Measurements from ENCODE around the gene HTR1B.

DNA sequence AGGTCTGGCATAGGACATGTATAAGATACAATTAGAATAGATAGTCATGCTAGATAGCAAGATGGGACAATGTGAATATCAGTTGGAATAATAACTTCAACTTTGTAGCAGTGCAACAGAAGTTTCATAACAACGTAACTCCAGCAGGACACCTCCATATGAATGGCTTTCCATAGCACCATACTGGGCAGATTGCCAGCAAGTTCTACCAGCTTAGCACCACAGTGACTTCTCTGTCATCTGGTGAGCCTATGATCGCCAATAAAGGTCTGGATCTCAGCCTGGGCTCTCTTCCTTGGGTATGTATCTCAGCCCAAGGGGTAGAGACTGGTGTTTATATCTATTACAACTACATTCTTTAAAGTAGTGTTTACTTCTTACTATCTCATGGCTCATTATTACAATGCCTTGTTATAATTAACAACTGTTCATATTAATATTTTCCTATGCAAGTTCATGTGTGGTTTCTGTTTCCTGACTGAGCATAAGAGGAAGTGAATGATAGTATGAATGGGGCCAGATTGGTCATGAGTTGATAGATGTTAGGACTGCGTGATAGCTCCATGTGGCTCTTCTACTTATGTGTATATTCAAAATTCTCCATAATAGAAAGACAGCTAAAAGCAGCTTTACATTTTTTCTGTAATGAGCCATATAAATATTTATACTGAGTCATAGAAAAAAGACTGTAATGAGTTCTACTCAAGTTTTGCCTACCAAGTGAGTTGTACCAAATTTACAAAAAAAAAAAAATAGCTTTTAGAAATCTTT, 22.9 kb downstream of the HTR1B start:
- TF ChIP-seq, protein P1, sequence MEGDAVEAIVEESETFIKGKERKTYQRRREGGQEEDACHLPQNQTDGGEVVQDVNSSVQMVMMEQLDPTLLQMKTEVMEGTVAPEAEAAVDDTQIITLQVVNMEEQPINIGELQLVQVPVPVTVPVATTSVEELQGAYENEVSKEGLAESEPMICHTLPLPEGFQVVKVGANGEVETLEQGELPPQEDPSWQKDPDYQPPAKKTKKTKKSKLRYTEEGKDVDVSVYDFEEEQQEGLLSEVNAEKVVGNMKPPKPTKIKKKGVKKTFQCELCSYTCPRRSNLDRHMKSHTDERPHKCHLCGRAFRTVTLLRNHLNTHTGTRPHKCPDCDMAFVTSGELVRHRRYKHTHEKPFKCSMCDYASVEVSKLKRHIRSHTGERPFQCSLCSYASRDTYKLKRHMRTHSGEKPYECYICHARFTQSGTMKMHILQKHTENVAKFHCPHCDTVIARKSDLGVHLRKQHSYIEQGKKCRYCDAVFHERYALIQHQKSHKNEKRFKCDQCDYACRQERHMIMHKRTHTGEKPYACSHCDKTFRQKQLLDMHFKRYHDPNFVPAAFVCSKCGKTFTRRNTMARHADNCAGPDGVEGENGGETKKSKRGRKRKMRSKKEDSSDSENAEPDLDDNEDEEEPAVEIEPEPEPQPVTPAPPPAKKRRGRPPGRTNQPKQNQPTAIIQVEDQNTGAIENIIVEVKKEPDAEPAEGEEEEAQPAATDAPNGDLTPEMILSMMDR (IDR thresholded peaks at IDR 0.05; ENCODE audit: insufficient read depth, low read depth, low read length) = no peak
- no peak for TF ChIP-seq EZH2 (IDR thresholded peaks at IDR 0.05; ENCODE audit: insufficient read depth, low read length)
